Measurements from ENCODE around the gene GLRX2.

DNA sequence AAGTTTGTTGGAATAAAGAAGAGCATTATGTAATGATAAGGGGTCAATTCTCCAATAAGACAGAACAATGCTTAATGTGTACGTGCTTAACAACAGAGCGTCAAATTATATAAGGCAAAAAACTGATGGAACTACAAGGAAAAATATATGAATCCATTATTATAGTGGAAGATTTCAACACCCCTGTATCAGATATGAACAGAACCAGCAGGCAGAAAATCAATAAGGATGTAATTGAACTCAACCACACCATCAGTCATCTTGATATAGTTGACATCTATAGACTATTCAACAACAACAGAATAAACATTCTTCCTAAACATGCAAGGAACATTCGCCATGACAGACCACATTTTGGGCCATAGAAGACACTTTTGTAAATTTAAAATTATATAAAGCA lies 13.0 kb upstream of the GLRX2 start:
- TF ChIP-seq, protein P1, sequence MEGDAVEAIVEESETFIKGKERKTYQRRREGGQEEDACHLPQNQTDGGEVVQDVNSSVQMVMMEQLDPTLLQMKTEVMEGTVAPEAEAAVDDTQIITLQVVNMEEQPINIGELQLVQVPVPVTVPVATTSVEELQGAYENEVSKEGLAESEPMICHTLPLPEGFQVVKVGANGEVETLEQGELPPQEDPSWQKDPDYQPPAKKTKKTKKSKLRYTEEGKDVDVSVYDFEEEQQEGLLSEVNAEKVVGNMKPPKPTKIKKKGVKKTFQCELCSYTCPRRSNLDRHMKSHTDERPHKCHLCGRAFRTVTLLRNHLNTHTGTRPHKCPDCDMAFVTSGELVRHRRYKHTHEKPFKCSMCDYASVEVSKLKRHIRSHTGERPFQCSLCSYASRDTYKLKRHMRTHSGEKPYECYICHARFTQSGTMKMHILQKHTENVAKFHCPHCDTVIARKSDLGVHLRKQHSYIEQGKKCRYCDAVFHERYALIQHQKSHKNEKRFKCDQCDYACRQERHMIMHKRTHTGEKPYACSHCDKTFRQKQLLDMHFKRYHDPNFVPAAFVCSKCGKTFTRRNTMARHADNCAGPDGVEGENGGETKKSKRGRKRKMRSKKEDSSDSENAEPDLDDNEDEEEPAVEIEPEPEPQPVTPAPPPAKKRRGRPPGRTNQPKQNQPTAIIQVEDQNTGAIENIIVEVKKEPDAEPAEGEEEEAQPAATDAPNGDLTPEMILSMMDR (IDR thresholded peaks at IDR 0.05), result no peak
- no peak for TF ChIP-seq POLR2AphosphoS5 (IDR thresholded peaks at IDR 0.05)
- no peak for TF ChIP-seq EP300 (IDR thresholded peaks at IDR 0.05)
- TF ChIP-seq POLR2A (IDR thresholded peaks at IDR 0.05), result no peak

All from sigmoid colon (tissue), 4 donors.